ENCODE results near the gene CARMIL1.
A peak's percentile ranks its signal among the peaks of the same experiment; 100 is the strongest.

The CARMIL1 gene

DNA sequence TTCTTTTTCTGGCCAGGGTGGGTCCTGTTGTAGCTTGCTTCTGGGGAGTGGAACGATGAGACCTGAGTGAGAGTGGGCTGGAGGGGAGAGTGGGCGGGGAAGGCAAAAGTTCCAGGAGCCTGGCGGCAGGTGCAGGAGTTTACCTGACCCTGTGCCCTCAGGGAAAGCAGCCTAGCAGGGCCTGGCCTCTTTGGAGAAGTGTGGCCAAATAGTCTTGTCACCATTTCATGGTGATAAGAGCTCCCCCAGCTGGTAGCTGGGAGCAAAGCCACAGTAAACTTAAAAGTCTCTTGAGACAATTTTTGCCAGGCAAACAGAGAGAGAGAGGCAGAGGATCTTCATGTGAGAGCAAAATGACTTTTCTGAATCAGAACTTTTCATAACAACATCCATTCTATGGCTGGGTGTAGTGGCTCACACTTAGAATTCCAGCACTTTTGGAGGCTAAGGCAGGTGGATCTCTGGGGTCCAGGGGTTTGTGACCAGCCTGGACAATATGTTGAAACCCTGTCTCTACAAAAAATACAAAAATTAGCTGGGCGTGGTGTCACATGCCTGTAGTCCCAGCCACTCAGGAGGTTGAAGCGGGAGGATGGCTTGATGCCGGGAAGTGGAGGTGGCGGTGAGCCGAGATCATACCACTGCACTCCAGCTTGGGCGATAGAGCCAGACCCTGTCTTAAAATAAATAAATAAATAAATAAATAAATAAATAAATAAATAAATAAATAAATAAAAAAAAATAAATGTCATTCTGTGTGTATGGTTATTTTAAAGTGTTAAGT lies 211.0 kb downstream of the CARMIL1 start (continued):
- TF ChIP-seq ZNF677 (tag by site-specific recombination; IDR thresholded peaks at IDR 0.05) = no peak
- peak; percentile 75; the same call in 1 of the 2 replicates for TF ChIP-seq ZNF19 (tag by site-specific recombination; IDR thresholded peaks at IDR 0.05; ENCODE audit: low read depth)
- peak; percentile 98 for TF ChIP-seq ZNF394 (tag by site-specific recombination; IDR thresholded peaks at IDR 0.05; ENCODE audit: borderline replicate concordance)
- TF ChIP-seq, protein P1, sequence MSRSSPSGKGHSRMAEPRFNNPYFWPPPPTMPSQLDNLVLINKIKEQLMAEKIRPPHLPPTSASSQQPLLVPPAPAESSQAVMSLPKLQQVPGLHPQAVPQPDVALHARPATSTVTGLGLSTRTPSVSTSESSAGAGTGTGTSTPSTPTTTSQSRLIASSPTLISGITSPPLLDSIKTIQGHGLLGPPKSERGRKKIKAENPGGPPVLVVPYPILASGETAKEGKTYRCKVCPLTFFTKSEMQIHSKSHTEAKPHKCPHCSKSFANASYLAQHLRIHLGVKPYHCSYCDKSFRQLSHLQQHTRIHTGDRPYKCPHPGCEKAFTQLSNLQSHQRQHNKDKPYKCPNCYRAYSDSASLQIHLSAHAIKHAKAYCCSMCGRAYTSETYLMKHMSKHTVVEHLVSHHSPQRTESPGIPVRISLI (tag by site-specific recombination; IDR thresholded peaks at IDR 0.05) = no peak

DNA sequence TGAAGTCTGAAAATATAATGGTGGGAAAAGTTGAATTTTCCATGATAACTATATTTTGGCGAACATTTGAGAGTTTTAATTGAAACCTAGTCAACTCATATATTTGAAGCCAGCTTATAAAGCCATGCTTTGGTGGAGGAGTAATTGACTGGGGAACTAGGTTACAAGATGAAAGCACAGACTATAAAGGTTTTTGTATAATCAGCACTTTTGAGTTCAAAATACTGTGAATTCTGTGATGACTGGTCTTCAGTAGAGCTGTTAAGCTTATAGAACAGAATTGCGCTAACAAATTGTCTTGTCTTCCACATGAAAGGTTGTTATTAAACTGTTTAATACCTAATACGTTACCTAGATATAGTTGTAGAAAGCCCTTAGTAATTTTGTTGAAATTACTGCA lies 213.8 kb downstream of the CARMIL1 start:
- CTCF ChIA-PET = interaction anchor here (4.2 to 9.4 kb wide), 4 partner anchors 63 to 269 kb away, joined by 31 to 124 read pairs (median 68); partner anchors contain the start of gene CARMIL1
- TF ChIP-seq ZNF354C (tag by site-specific recombination; IDR thresholded peaks at IDR 0.05; ENCODE audit: borderline replicate concordance, low read depth) (no peak), ZNF585B (tag by site-specific recombination; IDR thresholded peaks at IDR 0.05) (no peak), ZFP37 (tag by site-specific recombination; IDR thresholded peaks at IDR 0.05) (no peak), ZNF777 (tag by site-specific recombination; IDR thresholded peaks at IDR 0.05; ENCODE audit: borderline replicate concordance) (no peak), ZNF701 (tag by site-specific recombination; IDR thresholded peaks at IDR 0.05) (no peak), ZNF623 (tag by site-specific recombination; IDR thresholded peaks at IDR 0.05) (no peak), ZNF596 (tag by site-specific recombination; IDR thresholded peaks at IDR 0.05) (no peak), ZNF169 (tag by site-specific recombination; IDR thresholded peaks at IDR 0.05) (no peak), ZNF558 (tag by site-specific recombination; IDR thresholded peaks at IDR 0.05) (no peak), ZNF626 (tag by site-specific recombination; IDR thresholded peaks at IDR 0.05) (no peak), ZNF707 (tag by site-specific recombination; IDR thresholded peaks at IDR 0.05) (no peak), ZNF747 (tag by site-specific recombination; IDR thresholded peaks at IDR 0.05) (no peak)
- TF ChIP-seq, protein P2, sequence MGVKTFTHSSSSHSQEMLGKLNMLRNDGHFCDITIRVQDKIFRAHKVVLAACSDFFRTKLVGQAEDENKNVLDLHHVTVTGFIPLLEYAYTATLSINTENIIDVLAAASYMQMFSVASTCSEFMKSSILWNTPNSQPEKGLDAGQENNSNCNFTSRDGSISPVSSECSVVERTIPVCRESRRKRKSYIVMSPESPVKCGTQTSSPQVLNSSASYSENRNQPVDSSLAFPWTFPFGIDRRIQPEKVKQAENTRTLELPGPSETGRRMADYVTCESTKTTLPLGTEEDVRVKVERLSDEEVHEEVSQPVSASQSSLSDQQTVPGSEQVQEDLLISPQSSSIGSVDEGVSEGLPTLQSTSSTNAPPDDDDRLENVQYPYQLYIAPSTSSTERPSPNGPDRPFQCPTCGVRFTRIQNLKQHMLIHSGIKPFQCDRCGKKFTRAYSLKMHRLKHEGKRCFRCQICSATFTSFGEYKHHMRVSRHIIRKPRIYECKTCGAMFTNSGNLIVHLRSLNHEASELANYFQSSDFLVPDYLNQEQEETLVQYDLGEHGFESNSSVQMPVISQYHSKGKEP (tag by site-specific recombination; IDR thresholded peaks at IDR 0.05) = no peak
- TF ChIP-seq, protein P3, sequence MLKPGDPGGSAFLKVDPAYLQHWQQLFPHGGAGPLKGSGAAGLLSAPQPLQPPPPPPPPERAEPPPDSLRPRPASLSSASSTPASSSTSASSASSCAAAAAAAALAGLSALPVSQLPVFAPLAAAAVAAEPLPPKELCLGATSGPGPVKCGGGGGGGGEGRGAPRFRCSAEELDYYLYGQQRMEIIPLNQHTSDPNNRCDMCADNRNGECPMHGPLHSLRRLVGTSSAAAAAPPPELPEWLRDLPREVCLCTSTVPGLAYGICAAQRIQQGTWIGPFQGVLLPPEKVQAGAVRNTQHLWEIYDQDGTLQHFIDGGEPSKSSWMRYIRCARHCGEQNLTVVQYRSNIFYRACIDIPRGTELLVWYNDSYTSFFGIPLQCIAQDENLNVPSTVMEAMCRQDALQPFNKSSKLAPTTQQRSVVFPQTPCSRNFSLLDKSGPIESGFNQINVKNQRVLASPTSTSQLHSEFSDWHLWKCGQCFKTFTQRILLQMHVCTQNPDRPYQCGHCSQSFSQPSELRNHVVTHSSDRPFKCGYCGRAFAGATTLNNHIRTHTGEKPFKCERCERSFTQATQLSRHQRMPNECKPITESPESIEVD (tag by site-specific recombination; IDR thresholded peaks at IDR 0.05) = no peak
- TF ChIP-seq, protein P4, sequence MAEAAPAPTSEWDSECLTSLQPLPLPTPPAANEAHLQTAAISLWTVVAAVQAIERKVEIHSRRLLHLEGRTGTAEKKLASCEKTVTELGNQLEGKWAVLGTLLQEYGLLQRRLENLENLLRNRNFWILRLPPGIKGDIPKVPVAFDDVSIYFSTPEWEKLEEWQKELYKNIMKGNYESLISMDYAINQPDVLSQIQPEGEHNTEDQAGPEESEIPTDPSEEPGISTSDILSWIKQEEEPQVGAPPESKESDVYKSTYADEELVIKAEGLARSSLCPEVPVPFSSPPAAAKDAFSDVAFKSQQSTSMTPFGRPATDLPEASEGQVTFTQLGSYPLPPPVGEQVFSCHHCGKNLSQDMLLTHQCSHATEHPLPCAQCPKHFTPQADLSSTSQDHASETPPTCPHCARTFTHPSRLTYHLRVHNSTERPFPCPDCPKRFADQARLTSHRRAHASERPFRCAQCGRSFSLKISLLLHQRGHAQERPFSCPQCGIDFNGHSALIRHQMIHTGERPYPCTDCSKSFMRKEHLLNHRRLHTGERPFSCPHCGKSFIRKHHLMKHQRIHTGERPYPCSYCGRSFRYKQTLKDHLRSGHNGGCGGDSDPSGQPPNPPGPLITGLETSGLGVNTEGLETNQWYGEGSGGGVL (tag by site-specific recombination; IDR thresholded peaks at IDR 0.05) = no peak
- TF ChIP-seq, protein P1 (tag by site-specific recombination; IDR thresholded peaks at IDR 0.05) = no peak
- TF ChIP-seq, protein P5, sequence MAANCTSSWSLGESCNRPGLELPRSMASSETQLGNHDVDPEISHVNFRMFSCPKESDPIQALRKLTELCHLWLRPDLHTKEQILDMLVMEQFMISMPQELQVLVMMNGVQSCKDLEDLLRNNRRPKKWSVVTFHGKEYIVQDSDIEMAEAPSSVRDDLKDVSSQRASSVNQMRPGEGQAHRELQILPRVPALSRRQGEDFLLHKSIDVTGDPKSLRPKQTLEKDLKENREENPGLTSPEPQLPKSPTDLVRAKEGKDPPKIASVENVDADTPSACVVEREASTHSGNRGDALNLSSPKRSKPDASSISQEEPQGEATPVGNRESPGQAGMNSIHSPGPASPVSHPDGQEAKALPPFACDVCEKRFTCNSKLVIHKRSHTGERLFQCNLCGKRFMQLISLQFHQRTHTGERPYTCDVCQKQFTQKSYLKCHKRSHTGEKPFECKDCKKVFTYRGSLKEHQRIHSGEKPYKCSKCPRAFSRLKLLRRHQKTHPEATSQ (tag by site-specific recombination; IDR thresholded peaks at IDR 0.05) = no peak

More for the DNA sequence above, 213.8 kb downstream of the CARMIL1 start:
- POLR2A ChIA-PET = interaction anchor here (0.5 kb wide), 1 partner anchor 194 kb away, joined by 3 read pairs; no protein-coding TSS in a partner anchor
- Histone ChIP-seq H3K4me3 (ENCODE audit: low read depth, low read length) (no peak overlapping the region), H3K4me1 (ENCODE audit: control insufficient read depth, insufficient read depth, low read length) (peaks cover 5% of the 10 kb centered on the region), H3K36me3 (ENCODE audit: control insufficient read depth in 2 of 2, insufficient read depth in 1 of 2, low read length in 2 of 2) (peaks cover 0 to 3% of the 10 kb centered on the region in 2 experiments; a peak in 2 of 3 replicates), H3K27ac (ENCODE audit: extremely low read depth, low read depth, low read length) (no peak overlapping the region), H3K9me3 (ENCODE audit: control insufficient read depth, insufficient read depth, low read depth, low read length) (no peaks in the 10 kb centered on the region)
